ENCODE results near the gene SLC25A43. TPM values are rescaled to one million over a fixed set of nuclear protein-coding genes. Genes with fewer than 3 reads are reported as not detected.
"Not testable (repeated sequence)": the region's sequence is repeated elsewhere in the genome, so short reads cannot be mapped to it uniquely, and the experiment has no call there.

SLC25A43 gene
- 1 to 10 TPM in 8 of 10 donors, under 1 TPM in 2; 0.63 to 5.9 (median 2.5) TPM for total RNA-seq
- 1 to 10 TPM; 3.0 to 3.4 TPM for polyA plus RNA-seq
- long read RNA-seq, donor 1, transcript SLC25A43-201 (5 exons, 2,783 nt): major isoform, 6 of 8 reads
- long read RNA-seq, donor 1, partial matches to known transcripts: 0 of 8 reads
- long read RNA-seq, donor 1, other reads (novel, unspliced or antisense): 2 of 8 reads
- long read RNA-seq, donor 2, partial matches to known transcripts: 3 of 10 reads
- long read RNA-seq, donor 2, other reads (novel, unspliced or antisense): 3 of 10 reads
- long read RNA-seq, donor 3, partial matches to known transcripts: 5 of 11 reads
- long read RNA-seq, donor 3, other reads (novel, unspliced or antisense): 1 of 11 reads

- Histone ChIP-seq H3K27ac (peak within 1 kb of the TSS in 9 of 10 donors; percentile 65 to 85 (median 73)), H3K9me3 (no peaks in the 10 kb centered on the region), H3K36me3 (no peaks in the 10 kb centered on the region), H3K4me3 (peak within 1 kb of the TSS; percentile 42 to 75 (median 64)), H3K4me1 (peaks cover 0 to 8% (median 0%) of the 10 kb centered on the region in 9 donors), H3K27me3 (no peaks in the 10 kb centered on the region)
- WGBS, 2 donors: 1 to 2% methylated on average over 38 to 62 of the region's 77 CpGs
- peak; percentile 93 to 96 (median 94) for ATAC-seq
- DNase-seq: peak; percentile 22 to 44
- TF ChIP-seq CTCF (IDR thresholded peaks at IDR 0.05): no peak
- intact Hi-C loops (cut with DNase I): no loop called here
These were observed at the start of gene SLC25A43 for GRCh38 chrX:119398974-119399771. TSS of gene SLC25A43 (plus strand) at chrX:119399336. CDS start at chrX:119399404, 68 bp downstream.

GRCh38 chrX:119359618-119360382 is 39.3 kb upstream of the SLC25A43 start:
- no peak for ATAC-seq
- Histone ChIP-seq H3K27me3 (peaks cover 0 to 15% (median 0%) of the 10 kb centered on the region in 7 donors), H3K4me1 (no peaks in the 10 kb centered on the region), H3K36me3 (no peaks in the 10 kb centered on the region), H3K27ac (no peak overlapping the region), H3K9me3 (no peaks in the 10 kb centered on the region), H3K4me3 (no peak overlapping the region)
- 73 to 83% methylated on average over 4 of the region's 4 CpGs for WGBS, 2 donors
- intact Hi-C loops (cut with DNase I): no loop called here
- TF ChIP-seq CTCF (IDR thresholded peaks at IDR 0.05): no peak
- no peak for DNase-seq

- H3K36me3 ChIP-seq; H3K4me3 ChIP-seq; H3K9me3 ChIP-seq; intact Hi-C loops (cut with DNase I); H3K4me1 ChIP-seq; H3K27me3 ChIP-seq; DNase-seq; ATAC-seq; H3K27ac ChIP-seq: not testable (repeated sequence)
- WGBS, 2 donors: 95% methylated on average over 21 of the region's 27 CpGs; no CpG with 5 or more reads in 1 of the 2 donors
These were observed 37.7 kb upstream of the SLC25A43 start for GRCh38 chrX:119361451-119361850.

GRCh38 chrX:119362074-119362473 is 37.1 kb upstream of the SLC25A43 start:
- H3K27ac ChIP-seq; ATAC-seq; H3K36me3 ChIP-seq; DNase-seq; H3K9me3 ChIP-seq; H3K27me3 ChIP-seq; H3K4me1 ChIP-seq; H3K4me3 ChIP-seq; intact Hi-C loops (cut with DNase I): not testable (repeated sequence)
- 97 to 98% methylated on average over 9 to 20 of the region's 24 CpGs for WGBS, 2 donors

- intact Hi-C loops (cut with DNase I): no loop called here
- 70 to 82% methylated on average over 5 to 6 of the region's 6 CpGs for WGBS, 2 donors
- DNase-seq: no peak
These were observed 35.7 kb upstream of the SLC25A43 start for GRCh38 chrX:119363391-119363790.

GRCh38 chrX:119371861-119372260 is 27.3 kb upstream of the SLC25A43 start:
- ATAC-seq; intact Hi-C loops (cut with DNase I): not testable (repeated sequence)
- WGBS, 2 donors: 73 to 78% methylated on average over 2 of the region's 2 CpGs

More at GRCh38 chrX:119363391-119363790, 35.7 kb upstream of the SLC25A43 start:
- ATAC-seq: no peak
- Histone ChIP-seq H3K9me3 (no peaks in the 10 kb centered on the region), H3K27ac (no peak overlapping the region), H3K27me3 (no peaks in the 10 kb centered on the region), H3K4me1 (no peaks in the 10 kb centered on the region), H3K4me3 (no peak overlapping the region), H3K36me3 (no peaks in the 10 kb centered on the region)
- TF ChIP-seq CTCF (IDR thresholded peaks at IDR 0.05): no peak

More at GRCh38 chrX:119371861-119372260, 27.3 kb upstream of the SLC25A43 start:
- H3K4me3 ChIP-seq, H3K9me3 ChIP-seq, H3K4me1 ChIP-seq, DNase-seq, H3K27ac ChIP-seq, H3K36me3 ChIP-seq: not testable (repeated sequence)
- peaks cover 0 to 18% (median 0%) of the 10 kb centered on the region in 7 donors for H3K27me3 ChIP-seq
